Heart left ventricle (tissue), 13 donors: ENCODE data around the gene MYO19.

Experiments
- POLR2A ChIP-seq, 2 donors: fragments of 450-650 bp; IDR thresholded peaks; one replicate each; pipeline ENCODE4 v1.6.1; 2017; ENCODE audit warnings: antibody characterized with exemption in 2 of 2, mild to moderate bottlenecking in 2 of 2, moderate library complexity in 2 of 2
- TF ChIP-seq, protein P1 (sequence below), 12 donors: fragments of 200-600 bp; sonication (generic) in 4 of 12; IDR thresholded peaks; one replicate each; pipeline versions ENCODE4 v1.5.0 to v1.8.0; 2018 to 2022; ENCODE audit warnings: antibody characterized with exemption in 12 of 12, mild to moderate bottlenecking in 5 of 12
- donor health status: ischemic (EF 13 %, LVEDD 7.1; RV severe dilation, severe dysfunction).
- donor health status: DM: no; HTN: yes; CAD: no.
- donor health status: DM: no; HTN: no; CAD: no.
- donor health status: ischemic (EF 25% LVEDD 6.9; RV normal size, moderate dysfunction).
- donor health status: ischemic (EF 25% LVEDD 5.7; RV mildly dilated, moderate dysfunction).
- donor health status: ischemic (EF 35%, LVEDD 5.7; RV mildly dilated, moderate dysfunction).
- donor health status: nonischemic (EF 11% LVEDD 7.7; RV severe dilation, severe dysfunction).
- donor health status: DM: yes; HTN: yes; CAD: no.
- donor health status: PGD.
- donor health status: ischemic (EF 29% LVEDD 5.4; RV normal size, mild dysfunction).
- donor health status: nonischemic (EF 23%, LVEDD 6.1; RV moderate dilation, normal function).

DNA sequence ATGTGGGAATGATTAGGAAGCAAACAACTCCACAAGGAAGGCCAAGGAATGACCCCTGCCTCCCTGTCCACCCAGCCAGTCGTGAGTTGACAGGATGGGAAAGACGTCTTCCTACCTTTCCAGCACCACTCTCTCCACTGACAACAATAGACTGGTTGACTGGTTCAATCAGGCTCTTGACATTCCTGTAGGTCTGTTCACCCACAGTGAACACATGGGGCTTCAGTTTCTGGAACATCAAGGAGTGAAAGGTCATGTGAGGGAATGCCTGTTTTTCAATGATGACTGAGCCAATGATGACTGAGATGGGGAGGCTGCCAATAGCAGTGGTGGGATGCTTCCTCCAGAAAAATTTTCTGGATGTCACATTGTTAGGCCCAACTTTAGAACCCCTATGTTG lies 9.6 kb downstream of the MYO19 start:
- TF ChIP-seq, protein P1, sequence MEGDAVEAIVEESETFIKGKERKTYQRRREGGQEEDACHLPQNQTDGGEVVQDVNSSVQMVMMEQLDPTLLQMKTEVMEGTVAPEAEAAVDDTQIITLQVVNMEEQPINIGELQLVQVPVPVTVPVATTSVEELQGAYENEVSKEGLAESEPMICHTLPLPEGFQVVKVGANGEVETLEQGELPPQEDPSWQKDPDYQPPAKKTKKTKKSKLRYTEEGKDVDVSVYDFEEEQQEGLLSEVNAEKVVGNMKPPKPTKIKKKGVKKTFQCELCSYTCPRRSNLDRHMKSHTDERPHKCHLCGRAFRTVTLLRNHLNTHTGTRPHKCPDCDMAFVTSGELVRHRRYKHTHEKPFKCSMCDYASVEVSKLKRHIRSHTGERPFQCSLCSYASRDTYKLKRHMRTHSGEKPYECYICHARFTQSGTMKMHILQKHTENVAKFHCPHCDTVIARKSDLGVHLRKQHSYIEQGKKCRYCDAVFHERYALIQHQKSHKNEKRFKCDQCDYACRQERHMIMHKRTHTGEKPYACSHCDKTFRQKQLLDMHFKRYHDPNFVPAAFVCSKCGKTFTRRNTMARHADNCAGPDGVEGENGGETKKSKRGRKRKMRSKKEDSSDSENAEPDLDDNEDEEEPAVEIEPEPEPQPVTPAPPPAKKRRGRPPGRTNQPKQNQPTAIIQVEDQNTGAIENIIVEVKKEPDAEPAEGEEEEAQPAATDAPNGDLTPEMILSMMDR (IDR thresholded peaks at IDR 0.05): no peak
- no peak for TF ChIP-seq POLR2A (IDR thresholded peaks at IDR 0.05)
